ENCODE measurements around the gene RFXANK. TPM values are rescaled to one million over a fixed set of nuclear protein-coding genes. Genes with fewer than 3 reads are reported as not detected.

The RFXANK gene
- total RNA-seq, 2 donors from 2014 or later = 88.9 to 95.8 TPM

- Mint-ChIP-seq H3K4me3 (no peak overlapping the region), H3K4me1 (peaks cover 6% of the 10 kb centered on the region), H3K9me3 (no peaks in the 10 kb centered on the region), H3K27me3 (no peaks in the 10 kb centered on the region), H3K27ac (no peak overlapping the region), H3K36me3 (ENCODE audit: low read depth) (peaks cover 42% of the 10 kb centered on the region)
- no peak for ATAC-seq (replicated peaks)
These were observed 10.5 kb upstream of the RFXANK start for GRCh38 chr19:19181488-19181998.

DNA sequence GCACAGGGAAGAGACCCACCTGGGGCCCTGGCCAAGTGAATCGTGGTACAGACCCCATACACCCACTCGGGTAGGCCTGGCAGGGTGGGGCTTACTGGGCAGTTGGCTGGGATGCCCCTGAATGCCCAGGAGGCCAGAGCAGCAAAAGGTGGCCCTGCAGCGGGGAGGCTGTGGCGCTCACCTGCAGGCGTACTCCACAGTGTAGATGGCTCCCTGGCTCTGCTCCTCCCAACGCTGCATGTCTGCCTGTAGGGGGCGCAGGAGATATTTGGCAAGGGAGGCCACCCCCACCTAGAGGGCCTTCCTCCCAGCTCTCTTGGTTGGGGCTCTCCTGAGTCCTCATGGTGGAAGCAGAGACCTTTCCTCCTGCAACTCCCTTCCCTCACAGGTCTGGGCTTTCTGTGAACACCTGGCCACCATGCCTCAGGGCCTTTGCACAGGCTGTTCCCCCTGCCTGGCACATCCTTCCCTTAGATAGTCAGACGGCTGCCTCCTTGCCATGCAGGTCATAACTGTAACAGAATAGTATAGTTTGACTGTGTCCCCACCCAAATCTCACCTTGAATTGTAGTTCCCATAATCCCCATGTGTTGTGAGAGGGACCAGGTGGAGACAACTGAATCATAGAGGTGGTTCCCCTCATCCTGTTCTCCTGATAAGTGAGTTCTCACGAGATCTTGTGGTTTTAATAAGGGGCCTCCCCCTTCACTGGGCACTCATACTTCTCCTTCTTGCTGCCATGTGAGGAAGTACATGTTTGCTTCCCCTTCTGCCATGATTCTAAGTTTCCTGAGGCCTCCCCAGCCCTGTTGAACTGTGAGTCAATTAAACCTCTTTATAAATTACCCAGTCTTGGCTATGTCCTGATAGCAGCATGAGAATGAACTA is 6.0 kb upstream of the RFXANK start:
- peak overlapping the region; percentile 73 for H3K27ac Mint-ChIP-seq
- H3K36me3 Mint-ChIP-seq (ENCODE audit: low read depth) = peaks cover 34% of the 10 kb centered on the region
- H3K9me3 Mint-ChIP-seq = no peaks in the 10 kb centered on the region
- no peak overlapping the region for H3K4me3 Mint-ChIP-seq
- H3K27me3 Mint-ChIP-seq = no peaks in the 10 kb centered on the region
- H3K4me1 Mint-ChIP-seq = peaks cover 17% of the 10 kb centered on the region
- ATAC-seq (replicated peaks) = peak; percentile 95

GRCh38 chr19:19186742-19187141 is 5.3 kb upstream of the RFXANK start:
- peak overlapping the region; percentile 73 for H3K27ac Mint-ChIP-seq

DNA sequence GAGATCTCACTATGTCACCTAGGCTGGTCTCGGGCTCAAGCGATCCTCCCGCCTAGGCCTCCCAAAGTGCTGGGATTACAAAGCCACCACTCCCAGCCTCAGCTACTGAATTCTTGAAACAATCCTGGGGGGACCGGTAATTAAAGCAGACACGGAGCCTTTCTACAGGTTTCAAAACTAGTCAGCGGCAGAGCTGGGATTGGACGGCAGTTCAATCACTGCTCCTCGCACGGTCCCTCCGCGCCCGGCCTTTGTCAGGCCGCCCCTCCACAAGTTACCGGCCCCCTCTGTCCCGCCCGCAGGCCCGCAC is 335 bp upstream of the RFXANK start:
- Mint-ChIP-seq H3K9me3 (no peaks in the 10 kb centered on the region), H3K27ac (peak overlapping the region; percentile 98), H3K4me3 (peak overlapping the region; percentile 90), H3K36me3 (ENCODE audit: low read depth) (peaks cover 44% of the 10 kb centered on the region), H3K4me1 (peaks cover 14% of the 10 kb centered on the region), H3K27me3 (no peaks in the 10 kb centered on the region)
- ATAC-seq (replicated peaks) = no peak

More at GRCh38 chr19:19186742-19187141, 5.3 kb upstream of the RFXANK start:
- H3K27me3 Mint-ChIP-seq = no peaks in the 10 kb centered on the region
- no peak overlapping the region for H3K4me3 Mint-ChIP-seq
- ATAC-seq (replicated peaks) = no peak
- peaks cover 17% of the 10 kb centered on the region for H3K4me1 Mint-ChIP-seq
- peaks cover 30% of the 10 kb centered on the region for H3K36me3 Mint-ChIP-seq (ENCODE audit: low read depth)
- H3K9me3 Mint-ChIP-seq = no peaks in the 10 kb centered on the region

- ATAC-seq (replicated peaks) = no peak
- H3K4me1 Mint-ChIP-seq = peaks cover 11% of the 10 kb centered on the region
- no peaks in the 10 kb centered on the region for H3K9me3 Mint-ChIP-seq
- H3K4me3 Mint-ChIP-seq = peak overlapping the region; percentile 90
- no peaks in the 10 kb centered on the region for H3K27me3 Mint-ChIP-seq
- peak overlapping the region; percentile 98 for H3K27ac Mint-ChIP-seq
- peaks cover 53% of the 10 kb centered on the region for H3K36me3 Mint-ChIP-seq (ENCODE audit: low read depth)
These were observed 909 bp downstream of the RFXANK start for GRCh38 chr19:19192910-19193423.

DNA sequence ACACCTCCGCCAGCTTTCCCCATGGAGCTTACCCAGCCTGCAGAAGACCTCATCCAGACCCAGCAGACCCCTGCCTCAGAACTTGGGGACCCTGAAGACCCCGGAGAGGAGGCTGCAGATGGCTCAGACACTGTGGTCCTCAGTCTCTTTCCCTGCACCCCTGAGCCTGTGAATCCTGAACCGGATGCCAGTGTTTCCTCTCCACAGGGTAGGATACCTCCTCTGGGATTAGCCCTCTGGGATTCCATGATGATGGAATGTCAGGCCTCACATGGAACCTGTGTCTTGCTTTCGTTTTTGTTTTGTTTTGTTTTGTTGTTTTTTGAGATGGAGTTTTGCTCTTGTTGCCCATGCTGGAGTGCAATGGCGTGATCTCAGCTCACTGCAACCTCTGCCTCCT is 1.9 kb downstream of the RFXANK start:
- no peak for ATAC-seq (replicated peaks)
- Mint-ChIP-seq H3K27me3 (no peaks in the 10 kb centered on the region), H3K4me3 (peak overlapping the region; percentile 90), H3K27ac (peak overlapping the region; percentile 98), H3K4me1 (peaks cover 11% of the 10 kb centered on the region), H3K36me3 (ENCODE audit: low read depth) (peaks cover 63% of the 10 kb centered on the region), H3K9me3 (no peaks in the 10 kb centered on the region)

DNA sequence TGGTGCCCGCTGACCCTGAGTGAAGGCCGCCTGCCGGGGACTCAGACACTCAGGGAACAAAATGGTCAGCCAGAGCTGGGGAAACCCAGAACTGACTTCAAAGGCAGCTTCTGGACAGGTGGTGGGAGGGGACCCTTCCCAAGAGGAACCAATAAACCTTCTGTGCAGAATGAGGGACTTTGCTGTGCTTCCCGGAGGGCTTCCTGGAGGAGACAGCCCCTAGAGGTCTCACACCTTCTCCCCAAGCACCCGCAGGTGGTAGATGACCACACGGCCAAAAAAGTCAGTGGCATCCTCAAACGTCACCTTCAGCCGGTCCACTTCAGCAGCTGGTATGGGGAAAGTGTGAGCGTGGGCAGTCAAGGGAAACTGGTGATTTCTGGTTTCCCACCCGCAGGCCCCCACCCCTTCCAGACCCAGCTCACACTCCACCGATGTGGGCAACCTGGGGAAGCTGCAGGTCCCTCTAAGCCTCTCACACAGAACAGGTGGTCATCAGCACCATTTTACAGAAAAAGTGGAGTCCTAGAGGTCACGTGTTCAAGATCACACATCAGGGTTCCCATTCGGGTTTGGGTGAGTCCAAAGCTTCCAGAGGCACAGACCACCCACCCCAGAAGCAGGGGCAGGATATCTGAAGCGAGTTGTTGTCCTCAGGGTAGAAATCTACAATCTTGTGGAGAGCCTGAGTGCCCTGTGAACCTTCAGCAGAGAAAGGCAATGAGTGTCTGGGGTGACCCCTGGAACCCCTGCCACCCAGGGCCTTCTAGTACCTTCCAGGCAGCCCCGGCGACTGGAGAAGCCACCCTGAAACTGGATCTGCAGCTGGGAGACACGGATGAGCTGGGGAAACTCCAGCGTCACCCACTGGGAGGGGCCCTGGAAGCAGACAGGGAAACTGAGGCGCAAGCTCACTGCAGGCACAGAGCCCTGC is 9.9 kb downstream of the RFXANK start:
- Mint-ChIP-seq H3K4me3 (peak overlapping the region; percentile 91), H3K27me3 (no peaks in the 10 kb centered on the region), H3K9me3 (no peaks in the 10 kb centered on the region), H3K27ac (peak overlapping the region; percentile 91), H3K36me3 (ENCODE audit: low read depth) (peaks cover 55% of the 10 kb centered on the region), H3K4me1 (peaks cover 4% of the 10 kb centered on the region)
- no peak for ATAC-seq (replicated peaks)

DNA sequence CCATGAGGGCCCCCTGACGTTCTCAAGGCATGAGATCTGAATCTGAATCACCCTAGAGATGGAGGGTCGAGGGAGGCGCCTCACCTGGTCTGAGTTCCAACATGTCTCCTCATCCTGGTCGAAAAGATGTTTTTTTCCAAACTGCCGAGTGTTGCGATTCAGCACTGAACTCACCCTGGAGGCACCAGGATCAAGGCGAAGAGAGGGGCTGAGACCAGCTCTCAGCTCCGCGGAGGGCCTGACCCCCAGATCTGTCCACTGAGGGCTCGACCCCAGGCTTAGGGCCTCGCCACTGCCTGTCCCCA is 10.6 kb downstream of the RFXANK start:
- peak overlapping the region; percentile 91 for H3K27ac Mint-ChIP-seq
- peak overlapping the region; percentile 91 for H3K4me3 Mint-ChIP-seq
- H3K36me3 Mint-ChIP-seq (ENCODE audit: low read depth) = peaks cover 49% of the 10 kb centered on the region
- peaks cover 4% of the 10 kb centered on the region for H3K9me3 Mint-ChIP-seq
- H3K27me3 Mint-ChIP-seq = no peaks in the 10 kb centered on the region
- peaks cover 11% of the 10 kb centered on the region for H3K4me1 Mint-ChIP-seq
- peak; percentile 3 for ATAC-seq (replicated peaks)

GRCh38 chr19:19203012-19203856 is 11.2 kb downstream of the RFXANK start, which contains the start of gene NR2C2AP:
NR2C2AP (minus strand) TSS chr19:19203414; CDS start chr19:19203060, 354 bp downstream.
- H3K36me3 Mint-ChIP-seq (ENCODE audit: low read depth) = peaks cover 44% of the 10 kb centered on the region
- peaks cover 5% of the 10 kb centered on the region for H3K9me3 Mint-ChIP-seq
- H3K4me3 Mint-ChIP-seq = peak within 1 kb of the TSS; percentile 91
- H3K27ac Mint-ChIP-seq = peak within 1 kb of the TSS; percentile 91
- ATAC-seq (replicated peaks) = peak; percentile 95
- no peaks in the 10 kb centered on the region for H3K27me3 Mint-ChIP-seq
- H3K4me1 Mint-ChIP-seq = peaks cover 14% of the 10 kb centered on the region

DNA sequence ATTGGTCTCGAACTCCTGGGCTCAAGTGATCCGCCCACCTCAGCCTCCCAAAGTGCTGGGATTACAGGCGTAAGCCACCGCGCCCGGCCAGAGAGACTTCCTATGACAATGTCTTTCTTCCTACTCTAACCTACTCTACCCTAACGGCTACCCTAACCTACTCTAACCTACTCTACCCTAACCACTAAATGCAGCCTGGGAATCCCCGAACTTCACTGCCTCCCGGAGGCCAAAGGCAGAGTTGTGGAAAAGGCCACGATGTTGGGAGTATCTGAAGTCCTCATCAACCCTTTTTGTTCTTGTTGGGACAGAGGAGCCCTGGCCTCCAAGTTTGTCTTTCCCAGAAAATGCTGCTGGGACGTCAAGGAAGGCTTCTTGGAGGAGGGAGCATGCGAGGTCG is 12.1 kb downstream of the RFXANK start:
- Mint-ChIP-seq H3K27me3 (no peaks in the 10 kb centered on the region), H3K36me3 (ENCODE audit: low read depth) (peaks cover 34% of the 10 kb centered on the region), H3K4me3 (peak overlapping the region; percentile 91), H3K4me1 (peaks cover 14% of the 10 kb centered on the region), H3K27ac (peak overlapping the region; percentile 91), H3K9me3 (peaks cover 5% of the 10 kb centered on the region)
- ATAC-seq (replicated peaks) = no peak

- H3K9me3 Mint-ChIP-seq = peaks cover 5% of the 10 kb centered on the region
- H3K27ac Mint-ChIP-seq = no peak overlapping the region
- H3K4me1 Mint-ChIP-seq = peaks cover 14% of the 10 kb centered on the region
- no peak overlapping the region for H3K4me3 Mint-ChIP-seq
- ATAC-seq (replicated peaks) = no peak
- no peaks in the 10 kb centered on the region for H3K27me3 Mint-ChIP-seq
- H3K36me3 Mint-ChIP-seq (ENCODE audit: low read depth) = peaks cover 27% of the 10 kb centered on the region
These were observed 13.7 kb downstream of the RFXANK start for GRCh38 chr19:19205416-19206410.

- peak overlapping the region; percentile 6 for H3K4me3 Mint-ChIP-seq
- peaks cover 5% of the 10 kb centered on the region for H3K9me3 Mint-ChIP-seq
- no peak overlapping the region for H3K27ac Mint-ChIP-seq
- H3K4me1 Mint-ChIP-seq = peaks cover 14% of the 10 kb centered on the region
- ATAC-seq (replicated peaks) = no peak
- H3K36me3 Mint-ChIP-seq (ENCODE audit: low read depth) = peaks cover 16% of the 10 kb centered on the region
- H3K27me3 Mint-ChIP-seq = peaks cover 6% of the 10 kb centered on the region
These were observed 14.9 kb downstream of the RFXANK start for GRCh38 chr19:19206938-19207337.

All from activated T-helper 17 cell treated with anti-CD3 and anti-CD28 coated beads, Interleukin-2, amount 50 U/mL, for 72 hours (primary cell).